ENCODE results near the gene GRM8.
"Not testable (repeated sequence)": the region's sequence is repeated elsewhere in the genome, so short reads cannot be mapped to it uniquely, and the experiment has no call there.

The GRM8 gene

GRCh38 chr7:126685018-126685573, 567.6 kb downstream of the GRM8 start:
- in situ Hi-C loops (cut with MboI; ENCODE audit: low sequenced_read_pairs), result no loop called here

GRCh38 chr7:126682176-126682575, 570.6 kb downstream of the GRM8 start:
- in situ Hi-C loops (cut with MboI; ENCODE audit: low sequenced_read_pairs), result no loop called here

- in situ Hi-C loops (cut with MboI; ENCODE audit: low sequenced_read_pairs), result not testable (repeated sequence)
Observed at GRCh38 chr7:126668762-126669161, 584.0 kb downstream of the GRM8 start.

GRCh38 chr7:126668367-126668752, 584.4 kb downstream of the GRM8 start:
- in situ Hi-C loops (cut with MboI; ENCODE audit: low sequenced_read_pairs), result no loop called here

- in situ Hi-C loops (cut with MboI; ENCODE audit: low sequenced_read_pairs), result no loop called here
Observed at GRCh38 chr7:126667742-126668366, 584.9 kb downstream of the GRM8 start.

GRCh38 chr7:126662856-126663255, 589.9 kb downstream of the GRM8 start:
- in situ Hi-C loops (cut with MboI; ENCODE audit: low sequenced_read_pairs), result no loop called here

GRCh38 chr7:126659124-126659523, 593.6 kb downstream of the GRM8 start:
- in situ Hi-C loops (cut with MboI; ENCODE audit: low sequenced_read_pairs), result no loop called here

GRCh38 chr7:126658684-126659083, 594.1 kb downstream of the GRM8 start:
- in situ Hi-C loops (cut with MboI; ENCODE audit: low sequenced_read_pairs), result no loop called here

GRCh38 chr7:126657599-126658358, 595.0 kb downstream of the GRM8 start:
- in situ Hi-C loops (cut with MboI; ENCODE audit: low sequenced_read_pairs), result no loop called here

- in situ Hi-C loops (cut with MboI; ENCODE audit: low sequenced_read_pairs), result no loop called here
Observed at GRCh38 chr7:126657137-126657536, 595.6 kb downstream of the GRM8 start.

- in situ Hi-C loops (cut with MboI; ENCODE audit: low sequenced_read_pairs), result no loop called here
Observed at GRCh38 chr7:126656165-126656564, 596.6 kb downstream of the GRM8 start.

- in situ Hi-C loops (cut with MboI; ENCODE audit: low sequenced_read_pairs), result no loop called here
Observed at GRCh38 chr7:126637538-126637937, 615.2 kb downstream of the GRM8 start.

- in situ Hi-C loops (cut with MboI; ENCODE audit: low sequenced_read_pairs), result no loop called here
Observed at GRCh38 chr7:126635545-126635944, 617.2 kb downstream of the GRM8 start.

- in situ Hi-C loops (cut with MboI; ENCODE audit: low sequenced_read_pairs), result no loop called here
Observed at GRCh38 chr7:126608339-126608776, 644.4 kb downstream of the GRM8 start.

GRCh38 chr7:126606331-126606730, 646.4 kb downstream of the GRM8 start:
- in situ Hi-C loops (cut with MboI; ENCODE audit: low sequenced_read_pairs), result no loop called here

GRCh38 chr7:126605553-126605952, 647.2 kb downstream of the GRM8 start:
- in situ Hi-C loops (cut with MboI; ENCODE audit: low sequenced_read_pairs), result no loop called here

- in situ Hi-C loops (cut with MboI; ENCODE audit: low sequenced_read_pairs), result no loop called here
Observed at GRCh38 chr7:126605056-126605455, 647.7 kb downstream of the GRM8 start.

- in situ Hi-C loops (cut with MboI; ENCODE audit: low sequenced_read_pairs), result no loop called here
Observed at GRCh38 chr7:126589068-126589684, 663.6 kb downstream of the GRM8 start.

GRCh38 chr7:126578338-126578737, 674.4 kb downstream of the GRM8 start:
- in situ Hi-C loops (cut with MboI; ENCODE audit: low sequenced_read_pairs), result no loop called here

GRCh38 chr7:126574276-126575250, 678.2 kb downstream of the GRM8 start:
- in situ Hi-C loops (cut with MboI; ENCODE audit: low sequenced_read_pairs), result no loop called here

GRCh38 chr7:126570845-126571244, 681.9 kb downstream of the GRM8 start:
- in situ Hi-C loops (cut with MboI; ENCODE audit: low sequenced_read_pairs), result no loop called here

Data from HL-60/S4 treated with retinoic acid at 250 ng/mL for 4 days and 3 days (cell line).